Hematopoietic multipotent progenitor cell treated with erythropoietin and hydrocortisone succinate and interleukin-3 and kit ligand, for 17 days (in vitro differentiated cells): Measurements from ENCODE around the gene LAMTOR1.
A peak's percentile ranks its signal among the peaks of the same experiment; 100 is the strongest.
"Not testable (repeated sequence)": the region's sequence is repeated elsewhere in the genome, so short reads cannot be mapped to it uniquely, and the experiment has no call there.

Experiments used
- DNase-seq: peaks from one replicate; pipeline ENCODE4 v3.0.0-alpha.2; 2015; ENCODE audit warnings: low spot score

LAMTOR1 gene

GRCh38 chr11:72102946-72103753, at the start of gene LAMTOR1:
Gene LAMTOR1 (minus strand): TSS chr11:72103297. CDS start chr11:72103224, 73 bp downstream.
- DNase-seq = peak; percentile 99

GRCh38 chr11:72150882-72151281, 47.8 kb upstream of the LAMTOR1 start:
- no peak for DNase-seq

GRCh38 chr11:72146625-72147024, 43.5 kb upstream of the LAMTOR1 start:
- no peak for DNase-seq

GRCh38 chr11:72144807-72145565, 41.9 kb upstream of the LAMTOR1 start:
- no peak for DNase-seq

DNA sequence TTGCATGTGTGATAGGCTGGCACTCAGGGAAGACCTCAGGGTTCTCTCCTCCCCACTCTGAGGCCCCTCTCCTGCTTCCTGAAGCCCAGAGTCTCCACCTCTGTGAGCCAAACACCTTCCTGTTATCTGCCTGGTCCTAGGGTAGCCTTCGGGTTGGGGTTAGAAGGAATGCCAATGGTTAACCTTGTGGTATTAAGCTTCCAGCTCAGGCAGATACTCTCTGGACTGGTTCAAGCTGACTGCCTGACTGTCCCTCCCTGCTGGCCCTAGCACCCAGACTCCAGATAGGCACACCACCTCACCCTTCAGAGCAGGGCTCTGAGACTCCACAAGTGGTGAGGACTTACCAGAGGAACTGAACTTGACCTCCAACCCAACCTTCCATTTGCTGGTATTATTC, 39.4 kb upstream of the LAMTOR1 start:
- not testable (repeated sequence) for DNase-seq

- DNase-seq = not testable (repeated sequence)
Observed at GRCh38 chr11:72142086-72142485, 39.0 kb upstream of the LAMTOR1 start.

DNA sequence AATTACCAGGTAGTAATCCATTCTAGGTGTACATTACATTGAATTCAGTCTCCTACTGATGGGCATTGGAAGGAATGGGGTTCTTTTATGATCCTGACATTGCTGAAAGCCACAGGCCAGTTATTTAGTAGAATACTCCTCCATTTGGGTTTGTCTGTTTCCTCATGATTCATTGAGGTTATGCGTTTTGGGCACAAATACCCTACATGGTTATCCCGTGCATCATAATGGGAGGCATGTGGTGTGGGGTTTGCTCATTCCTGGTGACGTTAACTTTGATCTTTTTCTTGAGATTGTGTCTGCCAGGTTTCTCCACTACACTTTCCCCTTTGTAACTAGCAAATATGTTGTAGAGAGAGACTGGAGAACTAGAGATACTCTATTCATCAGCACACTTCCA, 38.0 kb upstream of the LAMTOR1 start:
- DNase-seq = no peak

DNA sequence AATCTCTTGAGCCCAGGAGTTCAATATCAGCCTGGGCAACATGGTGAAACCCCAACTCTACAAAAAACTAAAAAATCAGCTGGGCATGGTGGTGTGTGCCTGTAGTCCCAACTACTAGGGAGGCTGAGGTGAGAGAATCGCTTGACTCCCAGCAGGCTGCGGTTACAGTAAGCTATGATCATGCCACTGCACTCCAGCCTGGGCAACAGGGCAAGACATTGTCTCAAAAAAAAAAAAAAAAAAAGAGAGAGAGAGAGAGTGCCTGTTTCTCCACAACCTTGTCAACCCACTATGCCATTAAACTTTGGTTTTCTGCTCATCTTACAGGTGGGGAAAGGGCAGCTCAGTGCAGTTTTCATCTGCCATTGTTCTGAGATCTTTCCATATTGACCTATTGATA, 37.6 kb upstream of the LAMTOR1 start:
- no peak for DNase-seq

DNA sequence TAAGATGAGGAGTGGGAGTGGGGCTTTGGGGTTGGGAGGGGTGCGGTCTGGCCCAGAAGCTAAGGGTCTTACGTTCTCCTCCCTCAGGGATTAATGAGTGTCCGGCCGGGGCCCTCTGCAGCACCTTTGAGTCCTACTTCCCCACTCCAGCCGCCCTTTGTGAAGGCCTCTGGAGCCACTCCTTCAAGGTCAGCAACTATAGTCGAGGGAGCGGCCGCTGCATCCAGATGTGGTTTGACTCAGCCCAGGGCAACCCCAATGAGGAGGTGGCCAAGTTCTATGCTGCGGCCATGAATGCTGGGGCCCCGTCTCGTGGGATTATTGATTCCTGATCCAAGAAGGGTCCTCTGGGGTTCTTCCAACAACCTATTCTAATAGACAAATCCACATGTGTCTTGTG, 36.4 kb upstream of the LAMTOR1 start:
- no peak for DNase-seq

DNA sequence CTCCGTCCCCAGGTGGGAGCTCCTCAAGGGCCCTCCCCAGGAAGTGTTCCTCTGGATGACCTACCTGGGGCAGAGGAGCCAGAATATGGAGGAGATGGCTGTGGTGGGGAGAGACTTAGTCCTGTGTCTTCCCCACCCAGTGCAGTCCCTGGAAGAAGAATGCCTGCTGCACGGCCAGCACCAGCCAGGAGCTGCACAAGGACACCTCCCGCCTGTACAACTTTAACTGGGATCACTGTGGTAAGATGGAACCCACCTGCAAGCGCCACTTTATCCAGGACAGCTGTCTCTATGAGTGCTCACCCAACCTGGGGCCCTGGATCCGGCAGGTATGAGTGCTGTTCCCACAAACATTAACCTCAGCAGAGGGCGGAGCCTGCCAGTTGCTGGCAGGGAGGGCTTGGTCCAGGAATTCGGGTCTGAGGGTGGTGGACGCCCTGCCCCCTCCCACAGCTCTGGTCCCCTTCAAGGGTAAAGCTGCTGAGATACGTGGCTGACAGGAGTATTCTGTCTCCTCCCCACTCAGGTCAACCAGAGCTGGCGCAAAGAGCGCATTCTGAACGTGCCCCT, 35.8 kb upstream of the LAMTOR1 start:
- DNase-seq = no peak

- no peak for DNase-seq
Observed at GRCh38 chr11:72136684-72137262, 33.7 kb upstream of the LAMTOR1 start.

DNA sequence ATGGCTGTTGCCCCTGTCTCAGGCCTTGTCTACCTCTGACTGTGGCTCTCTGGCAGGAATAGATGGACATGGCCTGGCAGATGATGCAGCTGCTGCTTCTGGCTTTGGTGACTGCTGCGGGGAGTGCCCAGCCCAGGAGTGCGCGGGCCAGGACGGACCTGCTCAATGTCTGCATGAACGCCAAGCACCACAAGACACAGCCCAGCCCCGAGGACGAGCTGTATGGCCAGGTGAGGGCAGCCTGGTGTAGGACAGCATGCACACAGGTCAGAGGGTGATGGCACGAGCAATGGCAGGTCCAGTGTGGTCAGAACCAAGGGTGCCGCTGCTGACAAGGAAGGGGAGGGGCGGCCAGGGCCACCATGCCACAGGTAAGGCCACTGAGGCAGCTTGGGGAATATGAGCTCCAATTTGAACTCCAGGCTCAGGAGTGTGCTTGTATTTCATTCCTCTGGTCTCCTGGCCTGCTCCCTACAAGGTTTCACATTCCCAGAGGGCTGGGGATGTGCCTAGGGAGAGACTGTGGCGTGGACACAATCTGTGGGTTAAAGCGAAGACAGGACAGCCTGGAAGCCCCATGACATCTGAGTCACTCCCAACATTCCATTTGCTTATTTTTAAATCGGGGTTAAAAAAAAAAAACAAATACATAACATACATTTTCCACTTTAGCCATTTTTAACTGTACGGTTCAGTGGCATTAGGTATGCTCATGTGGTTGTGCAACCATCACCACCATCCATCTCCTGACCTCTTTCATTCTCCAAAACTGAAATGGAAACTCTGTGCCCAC, 33.0 kb upstream of the LAMTOR1 start:
- DNase-seq = no peak

DNA sequence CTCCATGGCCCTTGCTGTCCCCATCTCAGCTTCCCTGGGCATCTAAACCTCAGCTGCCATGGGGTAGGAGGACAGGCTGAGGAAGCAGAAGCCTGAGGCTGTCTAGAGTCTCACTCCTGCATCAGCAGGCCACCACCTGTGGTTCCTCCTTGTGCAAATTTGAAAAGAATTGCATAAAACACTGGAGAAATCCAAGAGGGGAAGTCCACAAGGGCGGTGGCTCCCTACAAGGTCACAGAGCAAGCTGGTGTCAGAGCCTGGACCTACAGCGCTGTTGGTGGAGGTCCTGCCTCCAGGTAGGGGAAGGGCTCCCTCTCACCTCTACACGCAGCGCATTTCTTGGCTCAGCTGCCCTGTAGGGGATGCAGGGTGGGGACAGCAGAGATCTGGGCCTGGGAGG, 32.4 kb upstream of the LAMTOR1 start, which contains the start of gene FOLR3:
Gene FOLR3, plus strand, starts transcription at position 253 of the 400 bp plus-strand sequence. CDS start 228 bp downstream, outside the sequence.
- not testable (repeated sequence) for DNase-seq

DNA sequence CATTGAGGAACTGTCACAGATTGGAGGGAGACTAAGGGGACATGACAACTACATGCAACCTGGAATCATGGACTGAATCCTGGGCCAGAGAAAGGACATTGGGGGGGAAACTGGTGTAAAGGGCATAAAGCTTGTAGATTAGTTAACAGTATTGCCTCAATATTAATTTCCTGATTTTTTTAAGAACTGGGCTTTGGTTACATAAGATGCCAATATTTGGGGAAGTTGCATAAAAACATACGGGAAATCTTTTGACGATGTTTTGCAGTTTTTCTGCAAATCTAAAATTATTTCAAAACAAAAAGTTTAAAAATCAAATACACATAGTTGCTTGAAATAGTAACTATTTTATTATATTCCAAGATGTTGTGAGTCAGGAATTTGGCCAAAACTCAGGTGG, 29.5 kb upstream of the LAMTOR1 start:
- no peak for DNase-seq

DNA sequence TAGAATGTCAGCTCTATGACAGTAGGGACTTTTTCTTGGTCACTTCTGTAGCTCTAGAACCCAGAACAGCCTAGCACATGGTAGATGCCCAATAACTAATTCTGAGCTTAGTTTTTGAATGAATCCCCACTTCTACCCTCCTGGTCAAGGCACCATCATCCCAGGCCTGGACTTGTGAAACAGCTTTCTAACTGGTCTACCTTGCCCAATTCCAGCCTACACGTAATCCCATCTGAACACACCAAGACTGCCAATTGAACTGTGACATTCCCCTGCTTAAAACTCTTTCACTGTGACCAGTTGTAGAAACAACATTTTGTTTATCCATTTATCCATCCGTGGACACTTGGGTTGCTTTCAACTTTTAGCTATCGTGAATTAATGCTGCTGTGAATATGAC, 26.3 kb upstream of the LAMTOR1 start:
- DNase-seq = no peak

DNA sequence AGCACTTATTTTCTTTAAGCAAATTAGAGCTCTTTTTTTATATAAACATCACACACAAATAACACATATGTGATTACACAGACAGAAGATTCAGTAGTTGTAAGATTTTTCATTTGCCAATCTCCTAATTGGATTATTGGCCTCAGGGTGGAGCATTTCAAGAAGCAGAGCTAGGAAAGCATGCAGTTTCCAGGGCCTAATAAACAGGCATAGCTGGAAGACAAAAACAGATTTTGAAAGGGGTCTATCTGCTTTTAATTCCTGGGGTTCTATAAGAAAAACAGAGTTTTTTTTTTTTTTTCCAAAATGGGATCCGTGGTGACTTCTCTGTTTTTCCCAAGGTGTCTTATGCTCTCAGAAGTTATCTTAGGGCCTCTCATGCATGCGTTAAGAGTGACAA, 24.8 kb upstream of the LAMTOR1 start:
- no peak for DNase-seq

DNA sequence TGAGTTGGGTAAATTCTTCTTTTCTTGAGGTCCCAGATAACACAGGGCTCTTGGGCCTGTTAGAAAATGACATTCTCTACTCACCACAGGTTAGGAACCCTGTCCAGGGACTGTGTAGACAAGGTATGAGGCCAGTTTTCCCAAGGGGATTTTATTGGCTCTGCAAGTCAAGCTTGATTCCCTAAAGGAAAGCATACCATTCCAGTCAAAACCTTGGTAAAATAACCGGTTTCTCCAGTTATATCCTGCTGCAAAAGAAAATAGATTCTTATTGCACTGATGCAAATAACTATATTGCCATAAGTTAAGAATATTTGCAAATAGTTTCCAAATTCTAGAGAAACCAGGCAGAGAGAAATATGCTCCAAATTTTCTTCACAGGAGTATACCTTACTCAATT, 22.9 kb upstream of the LAMTOR1 start:
- no peak for DNase-seq

GRCh38 chr11:72124046-72124445, 20.9 kb upstream of the LAMTOR1 start:
- no peak for DNase-seq

GRCh38 chr11:72123117-72123653, 20.1 kb upstream of the LAMTOR1 start:
- no peak for DNase-seq

DNA sequence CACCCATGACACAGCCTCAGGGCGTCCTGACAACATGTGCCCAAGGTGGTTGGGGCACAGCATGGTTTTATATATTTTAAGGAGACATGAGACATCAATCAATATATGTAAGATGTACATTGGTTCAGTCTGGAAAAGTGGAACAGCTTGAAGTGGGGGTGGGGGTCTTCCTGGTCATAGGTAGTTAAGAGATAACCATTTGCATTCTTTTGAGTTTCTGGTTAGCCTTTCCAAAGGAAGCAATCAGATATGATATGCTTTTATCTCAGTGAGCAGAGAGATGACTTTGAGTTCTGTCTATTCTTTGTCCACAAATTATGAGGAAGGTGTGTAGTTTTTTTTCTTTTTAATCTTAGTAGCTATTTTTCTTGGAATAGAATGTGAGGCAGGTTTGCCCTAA, 19.5 kb upstream of the LAMTOR1 start:
- no peak for DNase-seq

- DNase-seq = no peak
Observed at GRCh38 chr11:72120930-72121329, 17.8 kb upstream of the LAMTOR1 start.
